SH-SY5Y (cell line): ENCODE measurements around the gene ZFP36L1.

Experiments used
- GATA2 ChIP-seq: IDR thresholded peaks from 2 replicates; pipeline ENCODE4 v1.6.1; 2011; ENCODE audit warnings: mild to moderate bottlenecking, low read depth, low read length
- GATA3 ChIP-seq: IDR thresholded peaks from 2 replicates; pipeline ENCODE4 v1.6.1; 2011; ENCODE audit warnings: low read depth, mild to moderate bottlenecking, low read length, moderate library complexity

ZFP36L1 gene

GRCh38 chr14:68785534-68786490, 7.1 kb downstream of the ZFP36L1 start:
- TF ChIP-seq GATA2: no peak
- TF ChIP-seq GATA3: no peak

GRCh38 chr14:68784978-68785533, 7.8 kb downstream of the ZFP36L1 start:
- TF ChIP-seq GATA2: no peak
- TF ChIP-seq GATA3: no peak

- TF ChIP-seq GATA3 (no peak), GATA2 (no peak)
Measured at GRCh38 chr14:68784226-68784910, 8.5 kb downstream of the ZFP36L1 start.

- TF ChIP-seq GATA2 (no peak), GATA3 (no peak)
Measured at GRCh38 chr14:68783408-68784225, 9.2 kb downstream of the ZFP36L1 start.

GRCh38 chr14:68782091-68782981, 10.5 kb downstream of the ZFP36L1 start:
- TF ChIP-seq GATA2 (no peak), GATA3 (no peak)

- TF ChIP-seq GATA2 (no peak), GATA3 (no peak)
Measured at GRCh38 chr14:68781161-68782021, 11.5 kb downstream of the ZFP36L1 start.

GRCh38 chr14:68780358-68781160, 12.3 kb downstream of the ZFP36L1 start:
- TF ChIP-seq GATA3 (no peak), GATA2 (no peak)

GRCh38 chr14:68779761-68780323, 13.0 kb downstream of the ZFP36L1 start:
- TF ChIP-seq GATA2 (no peak), GATA3 (no peak)

GRCh38 chr14:68777644-68778043, 15.2 kb downstream of the ZFP36L1 start:
- TF ChIP-seq GATA2: no peak
- TF ChIP-seq GATA3: no peak

- TF ChIP-seq GATA3: no peak
- no peak for TF ChIP-seq GATA2
Measured at GRCh38 chr14:68775614-68776126, 17.2 kb downstream of the ZFP36L1 start.
